NCI-H1417 (cell line): ENCODE measurements around the gene RFTN1.

Experiments
- DNase-seq, 3 experiments: peaks; one replicate each; lab custom pipeline; 2025; lab: John Stamatoyannopoulos, UW

RFTN1 gene, protein sequence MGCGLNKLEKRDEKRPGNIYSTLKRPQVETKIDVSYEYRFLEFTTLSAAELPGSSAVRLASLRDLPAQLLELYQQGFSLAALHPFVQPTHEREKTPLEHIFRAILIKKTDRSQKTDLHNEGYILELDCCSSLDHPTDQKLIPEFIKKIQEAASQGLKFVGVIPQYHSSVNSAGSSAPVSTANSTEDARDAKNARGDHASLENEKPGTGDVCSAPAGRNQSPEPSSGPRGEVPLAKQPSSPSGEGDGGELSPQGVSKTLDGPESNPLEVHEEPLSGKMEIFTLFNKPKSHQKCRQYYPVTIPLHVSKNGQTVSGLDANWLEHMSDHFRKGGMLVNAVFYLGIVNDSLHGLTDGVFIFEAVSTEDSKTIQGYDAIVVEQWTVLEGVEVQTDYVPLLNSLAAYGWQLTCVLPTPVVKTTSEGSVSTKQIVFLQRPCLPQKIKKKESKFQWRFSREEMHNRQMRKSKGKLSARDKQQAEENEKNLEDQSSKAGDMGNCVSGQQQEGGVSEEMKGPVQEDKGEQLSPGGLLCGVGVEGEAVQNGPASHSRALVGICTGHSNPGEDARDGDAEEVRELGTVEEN

DNA sequence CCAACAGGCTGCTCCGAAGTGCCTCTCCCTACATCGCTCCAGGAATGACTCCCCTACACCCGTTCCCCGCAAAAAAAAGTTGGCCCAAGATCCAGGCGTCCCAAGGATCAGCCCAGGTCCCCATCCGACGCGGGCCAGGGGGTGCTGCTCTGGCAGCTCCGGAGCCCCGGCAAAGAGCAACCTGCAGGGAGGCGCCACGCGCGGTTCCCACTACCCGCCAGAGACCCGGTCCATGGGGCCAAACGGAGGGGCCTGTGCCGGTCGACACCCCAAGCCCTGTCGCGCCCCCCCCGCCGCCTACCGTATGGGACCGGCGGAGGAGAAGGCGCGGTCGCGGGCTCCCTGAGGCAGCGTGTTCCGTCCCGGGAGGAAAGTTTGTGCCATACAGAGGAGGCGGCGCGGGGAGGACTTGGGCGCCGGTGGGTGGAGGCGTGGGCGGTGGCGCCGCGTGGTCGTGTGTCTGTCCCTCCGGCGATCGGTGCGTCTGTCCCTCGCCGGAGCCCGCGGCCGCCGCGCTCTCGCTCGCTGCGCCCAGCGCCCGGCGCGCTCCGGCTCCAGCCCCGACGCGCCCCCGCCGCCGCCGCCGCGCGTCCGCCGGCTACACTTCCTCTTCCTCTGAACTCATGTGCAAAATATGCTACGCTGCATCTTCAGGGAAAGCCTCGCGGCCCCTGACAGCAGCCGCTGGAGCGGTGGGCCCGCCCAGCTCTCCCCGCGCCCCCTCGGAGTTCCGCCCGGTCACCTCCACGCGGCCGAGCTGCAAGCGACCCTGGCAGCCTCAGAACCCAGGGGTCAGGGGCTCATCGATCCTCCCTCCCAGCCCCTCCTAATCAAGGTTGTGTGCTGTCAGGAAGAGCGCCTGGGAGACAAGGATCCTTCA lies at the start of gene RFTN1:
Gene RFTN1 (minus strand): TSS at position 559 of the 880 bp plus-strand sequence. CDS start 19,830 bp downstream, outside the sequence.
- DNase-seq, result peak in 2 of 3 experiments; percentile 15 to 28

DNA sequence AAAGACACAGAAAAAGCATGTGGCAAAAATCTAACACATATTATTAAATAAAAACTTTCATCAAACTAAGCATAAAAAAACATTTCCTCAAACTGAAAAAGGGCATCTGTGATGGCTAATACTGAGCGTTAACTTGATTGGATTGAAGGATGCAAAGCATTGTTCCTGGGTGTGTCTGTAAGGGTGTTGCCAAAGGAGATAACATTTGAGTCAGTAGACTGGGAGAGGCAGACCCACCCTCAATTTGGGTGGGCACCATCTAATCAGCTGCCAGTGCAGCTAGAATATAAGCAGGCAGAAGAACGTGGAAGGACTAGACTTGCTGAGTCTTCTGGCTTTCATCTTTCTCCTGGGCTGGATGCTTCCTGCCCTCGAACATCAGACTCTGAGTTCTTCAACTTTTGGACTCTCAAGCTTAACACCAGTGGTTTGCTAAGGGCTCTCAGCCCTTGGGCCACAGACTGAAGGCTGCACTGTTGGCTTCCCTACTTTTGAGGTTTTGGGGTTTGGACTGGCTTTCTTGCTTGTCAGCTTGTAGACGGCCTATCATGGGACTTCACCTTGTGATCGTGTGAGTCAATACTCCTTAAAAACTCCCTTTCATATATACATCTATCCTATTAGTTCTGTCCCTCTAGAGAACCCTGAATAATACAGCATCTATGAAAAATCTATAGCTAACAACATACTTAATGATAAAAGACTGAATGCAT lies 46.3 kb upstream of the RFTN1 start:
- DNase-seq, result no peak

DNA sequence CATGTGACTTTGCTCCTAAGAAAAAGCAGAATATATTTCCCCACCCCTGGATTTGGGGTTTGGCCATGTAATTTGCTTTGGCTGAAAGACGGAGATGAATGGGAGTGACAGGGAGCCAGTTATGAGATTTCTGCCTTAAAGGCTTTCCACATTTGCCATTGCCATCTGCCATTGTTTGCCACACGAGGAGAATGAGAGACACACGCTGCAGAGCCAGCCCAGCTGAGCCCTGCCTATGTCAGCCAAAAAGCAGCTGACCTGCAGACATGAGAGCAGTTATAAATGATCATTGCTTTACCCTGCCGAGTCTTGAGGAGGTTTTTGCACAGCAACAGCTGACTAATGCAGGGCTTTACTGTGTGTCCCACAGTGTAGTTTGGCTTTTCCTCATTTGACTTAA lies 40.6 kb upstream of the RFTN1 start:
- no peak for DNase-seq

DNA sequence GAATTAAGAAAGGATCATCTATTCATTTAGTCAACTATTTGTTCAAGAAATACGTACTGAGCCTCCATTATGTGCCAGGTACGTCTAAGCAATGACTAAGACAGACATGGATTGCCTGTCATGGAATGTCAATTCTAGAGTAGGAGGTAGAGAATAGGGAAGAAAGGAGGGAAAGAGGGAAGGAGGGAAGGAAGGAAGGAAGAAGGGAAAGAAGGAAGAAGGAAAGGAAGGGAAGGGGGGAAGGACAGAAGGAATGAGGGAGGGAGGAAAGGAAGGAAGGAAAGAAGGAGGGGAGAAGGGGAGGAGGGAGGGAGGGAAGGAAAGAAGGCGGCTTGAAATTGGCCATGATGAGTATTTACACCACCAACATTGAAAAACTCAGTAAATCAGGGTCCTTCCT lies 39.3 kb upstream of the RFTN1 start:
- no peak for DNase-seq

DNA sequence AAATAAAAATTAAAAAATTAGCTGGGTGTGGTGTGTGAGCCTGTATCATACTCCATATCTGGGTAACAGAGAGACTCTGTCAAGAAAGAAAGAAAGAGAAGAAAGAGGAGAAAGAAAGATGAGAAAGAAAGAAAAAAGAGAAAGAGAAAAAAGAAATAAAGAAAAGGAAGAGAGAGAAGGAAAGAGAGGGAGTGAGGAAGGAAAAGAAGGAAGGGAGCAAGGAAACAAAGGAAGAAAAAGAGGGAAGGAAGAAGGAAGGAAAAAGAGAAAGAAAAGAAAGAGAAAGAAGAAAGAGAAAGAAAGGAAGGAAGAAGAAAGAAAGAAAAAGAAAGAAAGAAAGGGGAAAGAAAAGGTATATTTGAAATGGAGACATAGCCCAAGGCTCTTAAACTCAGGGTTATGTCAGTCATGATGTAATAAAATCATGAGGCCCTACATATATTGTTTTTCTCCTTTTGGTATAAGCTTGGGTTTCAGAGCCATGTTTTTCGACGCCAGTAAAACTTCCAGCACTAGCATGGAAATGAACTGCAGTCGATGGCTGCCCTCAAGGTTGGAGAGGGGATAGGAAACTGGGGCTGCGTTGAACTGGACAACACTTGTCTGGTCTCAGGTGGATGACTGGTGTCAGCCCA lies 38.0 kb upstream of the RFTN1 start:
- no peak for DNase-seq

DNA sequence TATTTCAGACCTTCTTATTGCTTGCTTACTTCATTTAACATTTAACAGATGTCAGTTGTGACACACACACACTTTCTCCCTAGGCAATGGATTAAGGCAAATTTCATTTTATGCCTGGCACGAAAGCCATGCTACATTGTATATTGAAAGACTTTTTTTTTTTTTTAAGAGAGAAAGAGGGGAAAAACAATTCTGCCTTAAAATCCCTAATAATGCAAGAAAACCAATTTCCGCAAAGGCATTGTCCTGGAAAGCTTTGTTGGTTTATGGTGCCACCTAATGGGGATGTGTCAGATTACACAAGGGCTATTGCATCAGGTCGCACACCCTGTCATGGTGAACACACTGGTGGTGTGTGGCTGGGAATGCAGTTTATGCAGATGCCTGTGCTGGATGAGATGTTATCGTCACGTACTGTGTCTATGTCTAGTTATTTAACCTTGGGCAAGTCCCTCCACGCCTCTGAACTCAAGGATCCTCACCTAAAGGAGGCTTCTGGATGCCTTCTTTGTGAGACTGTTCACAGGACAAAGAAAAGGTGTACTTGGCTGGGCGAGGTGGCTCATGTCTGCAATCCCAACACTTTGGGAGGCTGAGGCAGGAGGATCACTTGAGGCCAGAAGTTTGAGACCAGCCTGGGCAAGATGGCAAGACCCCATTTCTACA lies 37.3 kb upstream of the RFTN1 start:
- peak; percentile 47 to 83 (median 50) for DNase-seq

DNA sequence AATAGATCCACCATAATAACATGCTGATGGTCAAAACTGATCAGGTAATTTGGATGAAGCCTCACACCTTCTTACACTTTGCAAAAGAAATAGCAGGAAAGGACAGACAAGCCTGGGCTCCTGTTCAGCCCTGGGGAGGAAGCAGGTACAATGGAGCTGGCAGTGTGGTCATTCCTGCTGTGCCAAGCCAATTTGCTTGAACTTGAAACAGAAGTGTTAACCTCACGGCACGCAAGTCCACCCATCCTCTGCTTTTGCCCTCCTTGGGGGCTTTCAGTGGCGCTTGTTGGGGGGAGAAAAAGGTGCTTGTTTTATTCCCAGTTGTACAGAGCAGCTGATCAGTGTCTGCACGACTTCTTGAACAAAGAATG lies 36.8 kb upstream of the RFTN1 start:
- no peak for DNase-seq

DNA sequence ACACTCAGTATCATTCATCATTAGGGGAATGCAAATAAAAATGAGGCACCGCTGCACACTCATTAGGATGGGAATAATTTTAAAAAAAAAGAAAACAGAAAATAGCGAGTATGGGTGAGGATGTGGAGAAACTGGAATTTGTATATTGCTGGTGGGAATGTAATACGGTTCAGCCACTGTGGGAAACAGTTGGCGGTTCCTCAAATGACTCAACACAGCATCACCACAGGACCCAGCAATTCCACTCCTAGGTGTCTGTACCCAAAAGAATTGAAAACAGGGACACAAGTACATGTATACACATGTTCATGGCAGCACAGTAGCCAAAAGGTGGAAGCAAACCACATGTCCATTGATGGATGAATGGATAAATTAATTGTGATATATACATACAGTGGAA lies 35.2 kb upstream of the RFTN1 start:
- no peak for DNase-seq

DNA sequence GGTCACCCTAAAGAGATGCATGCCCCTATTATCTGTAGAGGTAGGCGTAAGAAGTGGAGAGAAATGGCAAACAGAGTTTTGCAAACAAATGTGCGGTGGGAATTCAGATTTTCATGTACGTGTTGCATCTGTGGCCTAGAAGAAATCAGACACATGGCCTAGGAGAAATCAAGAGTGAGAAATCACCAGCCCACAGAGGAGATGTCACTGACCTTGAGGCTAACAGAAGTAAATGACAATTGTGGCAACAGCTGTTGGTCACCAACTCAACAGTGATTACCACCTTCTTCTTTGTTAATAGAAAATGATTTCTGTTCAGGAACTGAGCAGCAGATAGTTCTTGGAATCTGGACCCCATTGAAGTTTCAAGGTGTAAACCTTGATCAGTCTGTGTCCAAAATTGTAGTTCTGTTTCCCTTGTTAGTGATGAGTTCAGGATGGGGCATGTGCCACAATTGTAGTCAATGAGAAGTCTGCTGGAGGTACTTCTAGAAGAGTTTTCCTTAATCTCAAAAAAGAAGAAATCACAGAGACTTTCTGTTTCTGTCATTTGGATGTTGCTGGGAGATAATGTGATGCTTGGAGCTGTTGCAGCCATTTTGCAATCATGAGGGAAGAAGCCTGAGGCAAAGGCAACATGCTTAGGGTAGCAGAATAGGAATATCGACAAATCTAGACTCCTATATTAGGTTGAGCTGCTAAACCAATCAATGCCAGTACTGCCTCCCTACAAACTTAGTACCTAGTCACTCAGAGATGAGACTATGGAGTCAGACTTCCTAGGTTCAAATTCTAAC lies 34.3 kb upstream of the RFTN1 start:
- no peak for DNase-seq

DNA sequence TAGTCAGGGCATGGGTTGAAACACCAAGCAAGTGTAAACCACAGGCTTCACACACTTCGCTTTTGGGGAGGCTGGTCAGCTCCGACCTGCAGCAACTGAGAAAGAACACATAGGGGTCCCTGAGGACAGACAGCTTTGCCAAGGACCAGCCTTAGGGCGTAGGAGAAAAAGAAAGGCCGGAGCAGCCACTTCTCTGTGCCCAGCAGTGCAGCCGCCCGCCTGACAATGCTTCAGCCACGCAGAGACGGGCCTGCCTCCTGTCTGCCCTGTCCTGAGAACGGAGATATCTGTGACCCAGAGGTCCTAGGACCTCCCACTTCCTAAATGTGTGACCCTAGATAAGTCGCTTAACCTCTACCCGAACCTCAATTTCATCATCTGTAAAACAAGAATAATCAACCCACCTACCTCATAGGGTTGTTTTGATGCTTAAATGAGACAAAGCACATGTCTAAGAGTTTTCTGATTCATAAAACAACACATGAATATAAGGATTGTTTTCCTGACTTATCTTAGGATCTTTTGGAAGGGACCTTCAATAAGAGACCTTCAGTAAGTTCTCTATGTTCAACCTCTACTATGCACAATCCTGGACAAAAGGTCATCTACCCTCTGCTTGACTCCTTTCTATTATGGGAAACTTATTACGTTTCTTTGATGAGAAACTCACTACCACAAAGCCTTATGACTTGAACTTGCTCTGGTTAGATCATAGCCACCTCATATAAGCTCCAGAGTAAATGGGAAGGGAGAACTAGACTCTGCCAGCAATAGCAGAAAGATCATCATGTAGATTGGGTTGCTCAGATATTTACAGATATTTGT lies 32.9 kb upstream of the RFTN1 start:
- DNase-seq, result no peak

DNA sequence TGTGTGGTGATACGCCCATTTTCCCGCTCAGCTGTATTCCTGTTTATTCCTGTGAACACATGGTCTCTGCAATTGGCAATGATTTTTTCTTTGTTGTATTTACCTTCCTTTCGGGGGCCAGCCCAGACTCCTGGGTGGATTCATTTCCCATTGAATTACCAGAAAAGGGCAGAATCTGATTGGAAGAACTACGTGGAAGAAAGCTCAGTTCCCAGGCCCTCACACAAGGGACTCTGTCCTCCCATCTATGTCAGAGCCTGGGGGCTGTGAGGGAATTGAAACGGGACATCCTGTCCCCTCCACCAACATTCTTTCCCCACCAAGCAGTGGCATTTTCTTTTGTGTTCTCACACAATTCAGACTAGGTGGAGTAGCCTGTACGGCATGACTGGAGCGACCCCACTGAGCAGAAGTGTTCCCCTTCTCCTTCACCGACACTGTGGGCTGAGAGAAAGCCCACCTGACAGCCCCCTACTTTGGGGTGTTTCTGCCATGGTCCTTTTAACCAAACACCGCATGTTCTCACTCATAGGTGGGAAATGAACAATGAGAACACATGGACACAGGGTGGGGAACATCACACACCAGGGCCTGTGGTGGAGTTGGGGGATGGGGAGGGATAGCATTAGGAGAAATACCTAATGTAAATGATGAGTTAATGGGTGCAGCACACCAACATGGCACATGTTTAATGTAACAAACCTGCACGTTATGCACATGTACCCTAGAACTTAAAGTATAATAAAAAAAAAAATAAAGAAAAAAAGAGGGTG lies 32.1 kb upstream of the RFTN1 start:
- DNase-seq, result no peak

DNA sequence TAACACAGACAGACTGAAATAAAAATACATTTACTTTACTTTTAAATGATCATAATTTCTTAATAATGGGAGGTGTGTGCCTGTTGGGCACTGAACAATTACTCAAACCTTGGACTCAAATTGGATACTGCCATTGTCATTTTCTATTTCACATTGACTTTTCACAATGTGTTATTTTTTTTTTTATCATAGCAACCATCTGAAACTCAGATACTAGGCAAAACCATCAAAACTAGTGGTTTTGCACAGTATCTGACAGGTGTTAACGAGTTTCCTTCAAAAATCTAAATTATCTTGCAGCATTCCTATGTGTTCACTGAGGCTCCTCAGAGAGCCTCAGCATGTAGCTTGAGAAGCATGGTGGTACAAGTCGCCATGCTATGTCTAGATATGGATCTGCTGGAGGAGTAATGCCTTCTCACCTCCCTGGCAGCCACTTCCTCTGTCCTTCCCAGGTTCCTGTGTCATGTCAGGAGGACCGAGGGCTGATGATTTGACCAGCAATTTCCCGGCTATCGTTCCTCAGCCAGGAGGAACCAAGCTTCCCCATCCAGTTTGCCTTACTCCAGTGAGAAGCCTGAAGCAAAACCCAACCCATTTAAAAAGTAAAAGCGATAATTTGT lies 29.9 kb upstream of the RFTN1 start:
- no peak for DNase-seq

DNA sequence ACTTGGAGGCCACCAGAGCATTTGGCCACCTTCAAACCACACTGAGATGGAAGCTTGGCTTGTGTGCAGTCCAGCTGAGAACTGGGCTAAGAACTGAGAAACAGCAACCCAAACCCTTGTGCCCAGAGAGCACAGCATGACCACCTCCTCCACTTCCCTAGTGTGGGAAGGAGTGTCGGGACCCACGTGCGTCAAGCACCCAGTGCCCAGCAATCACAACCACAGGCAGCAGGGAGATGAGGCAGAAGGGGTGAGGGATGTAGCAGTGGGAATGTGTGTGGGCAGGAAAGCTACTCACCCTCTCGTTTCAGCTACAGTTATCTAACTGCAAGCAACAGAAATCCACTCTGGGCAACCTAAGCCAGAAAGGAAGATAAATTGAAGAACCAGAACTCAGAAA lies 25.0 kb upstream of the RFTN1 start:
- peak in 1 of 3 experiments; percentile 2 for DNase-seq

DNA sequence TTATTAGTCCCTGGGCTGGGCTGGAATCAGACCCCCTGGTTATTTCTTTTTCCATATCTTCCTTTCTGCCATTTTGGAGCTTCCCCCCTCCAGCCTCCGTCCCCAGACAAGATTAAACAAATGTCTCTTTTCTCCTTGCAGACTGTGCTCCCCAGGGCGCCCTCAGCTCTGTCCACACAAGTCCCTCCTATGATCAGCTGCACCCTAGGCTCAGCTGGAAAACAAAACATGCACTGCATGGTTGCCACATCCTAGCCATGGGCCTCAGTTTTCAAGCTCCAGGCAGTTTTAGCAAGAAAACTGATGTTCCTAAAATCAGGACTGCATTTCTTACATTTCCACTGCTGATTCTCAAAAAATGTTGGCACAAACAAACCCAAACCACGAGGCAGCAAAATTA lies 23.5 kb upstream of the RFTN1 start:
- DNase-seq, result peak in 1 of 3 experiments; percentile 1

DNA sequence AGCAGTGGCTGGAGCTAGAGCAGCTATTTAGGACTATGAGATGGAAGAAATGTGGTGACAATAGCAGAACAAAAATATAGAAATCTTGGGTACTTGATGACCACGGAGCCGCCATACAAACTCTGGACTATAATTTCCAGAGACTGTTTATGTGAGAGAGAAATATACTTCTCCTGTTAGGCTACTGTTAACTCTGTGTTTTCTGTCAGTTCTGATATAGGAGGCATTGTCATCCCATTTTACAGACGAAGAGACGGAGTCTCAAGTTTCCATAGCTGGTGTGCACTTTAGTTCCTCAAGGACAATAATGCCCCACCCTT lies 22.8 kb upstream of the RFTN1 start:
- DNase-seq, result no peak

DNA sequence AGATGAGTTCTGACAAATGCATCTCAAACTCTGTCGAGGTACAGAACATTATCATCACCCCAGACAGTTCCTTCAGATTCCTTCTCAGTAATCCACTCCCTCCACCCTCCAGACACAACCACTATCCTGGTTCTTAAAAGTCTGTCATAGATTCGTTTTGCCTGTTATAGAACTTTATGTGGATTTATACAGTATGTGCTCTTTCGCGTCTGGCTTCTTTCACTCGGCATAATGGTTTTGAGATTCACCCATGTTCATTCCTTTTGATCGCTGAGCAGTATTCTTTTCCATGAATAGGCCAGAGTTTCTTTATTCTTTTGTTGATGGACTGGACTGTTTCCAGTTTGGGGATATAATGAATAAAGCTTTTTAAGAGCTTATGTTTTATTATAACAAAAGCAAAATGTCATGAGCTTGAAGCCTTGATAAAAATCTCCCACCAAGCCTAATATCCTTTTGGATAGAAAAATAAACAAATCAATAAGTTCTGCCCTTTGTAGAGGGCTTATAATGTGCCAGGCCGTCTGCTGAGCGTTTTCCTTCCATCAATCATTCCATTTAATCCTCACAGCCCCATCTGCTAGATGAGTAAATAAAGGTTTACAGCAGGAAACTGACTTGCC lies 21.3 kb upstream of the RFTN1 start:
- peak in 2 of 3 experiments; percentile 16 to 62 for DNase-seq

DNA sequence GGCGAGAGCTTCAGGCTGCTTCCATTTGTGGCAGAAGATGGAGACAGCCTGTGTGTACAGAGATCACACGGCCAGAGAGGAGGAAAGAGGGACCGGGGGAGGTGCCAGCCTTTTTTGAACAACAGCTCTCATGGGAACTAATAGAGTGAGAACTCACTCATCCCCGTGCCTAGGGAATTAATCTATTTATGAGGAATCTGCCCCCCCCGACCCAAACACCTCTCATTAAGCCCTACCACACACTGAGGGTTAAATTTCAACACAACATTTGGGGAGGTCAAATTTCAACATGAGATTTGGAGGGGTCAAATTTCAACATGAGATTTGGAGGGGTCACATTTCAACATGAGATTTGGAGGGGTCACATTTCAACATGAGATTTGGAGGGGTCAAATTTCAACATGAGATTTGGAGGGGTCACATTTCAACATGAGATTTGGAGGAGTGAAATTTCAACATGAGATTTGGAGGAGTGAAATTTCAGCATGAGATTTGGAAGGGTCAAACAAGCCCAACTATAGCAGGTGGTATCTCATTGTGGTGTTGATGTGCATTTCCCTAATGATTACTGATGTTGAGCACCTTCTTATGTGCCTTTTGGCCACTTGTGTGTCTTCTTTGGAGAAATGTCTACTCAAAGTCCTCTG lies 20.6 kb upstream of the RFTN1 start:
- no peak for DNase-seq
